GM12878 (cell line): ENCODE data around the gene USP16. TPM values are rescaled to one million over a fixed set of nuclear protein-coding genes. Genes with fewer than 3 reads are reported as not detected.
A peak's percentile ranks its signal among the peaks of the same experiment; 100 is the strongest.

Experiments
- ATAC-seq: fragments of 200-7000 bp; cut with Tn5 transposase; 3 replicates; pipeline ENCODE4 v1.9.1; 2020; ENCODE audit warnings: mild to moderate bottlenecking, moderate library complexity
- BruUV-seq: library from RNA; stranded (reverse); fragments of 400-500 nt; replicated peaks from 2 replicates; lab custom pipeline; 2021; lab: Mats Ljungman, UMichigan
- CTCF ChIA-PET: fragments of 300-600 bp; sonication (Branson Sonifier 250); formaldehyde crosslinking; extraction: SDS; loops from one replicate; lab custom pipeline; 2021; ENCODE audit warnings: inconsistent platforms; lab: Yijun Ruan, JAX
- POLR2A ChIA-PET: fragments of 350-600 bp; formaldehyde crosslinking; extraction: SDS; loops from one replicate; lab custom pipeline; 2021; ENCODE audit warnings: inconsistent platforms; lab: Charles Lee
- RAD21 ChIA-PET: fragments of 300-600 bp; sonication (Branson Sonifier 250); formaldehyde crosslinking; loops from one replicate; lab custom pipeline; 2023; ENCODE audit warnings: antibody characterized with exemption; ENCODE audit not compliant: unreplicated experiment; lab: Charles Lee
- SMC1A ChIA-PET: fragments of 300-600 bp; sonication (Branson Sonifier 250); formaldehyde crosslinking; loops from one replicate; lab custom pipeline; 2023; ENCODE audit not compliant: unreplicated experiment, uncharacterized antibody; lab: Charles Lee
- DNase-seq: peaks from one replicate; pipeline ENCODE4 v3.0.0-alpha.2; 2011; ENCODE audit warnings: low read depth, low spot score
- FAIRE-seq: peaks from 3 replicates; lab custom pipeline; 2011; peaks lifted over from hg19 to GRCh38; lab: Jason Lieb, UNC
- H2AFZ ChIP-seq: 2 replicates; pipeline ENCODE4 v1.6.0; 2011; ENCODE audit warnings: low read depth, low read length, control low read depth; ENCODE audit not compliant: control insufficient read depth
- H3K27ac ChIP-seq: 2 replicates; pipeline ENCODE4 v1.5.1; 2011; ENCODE audit warnings: control low read depth; ENCODE audit not compliant: control insufficient read depth, insufficient read depth
- H3K27me3 ChIP-seq, 2 experiments: replicated peaks in 1 of 2; 2 replicates each; pipeline versions ENCODE4 v1.6.0 to v1.6.1; 2011; ENCODE audit warnings: low read length in 1 of 2; ENCODE audit not compliant: control insufficient read depth in 2 of 2, insufficient read depth in 2 of 2
- H3K36me3 ChIP-seq, 2 experiments: 2 replicates each; pipeline ENCODE4 v1.5.1; 2011; ENCODE audit warnings: low read length in 1 of 2; ENCODE audit not compliant: control insufficient read depth in 2 of 2, insufficient read depth in 2 of 2
- H3K4me1 ChIP-seq: 2 replicates; pipeline ENCODE4 v1.6.1; 2011; ENCODE audit warnings: mild to moderate bottlenecking, low read length, moderate library complexity, mixed read lengths; ENCODE audit not compliant: control insufficient read depth, insufficient read depth
- H3K4me2 ChIP-seq: 2 replicates; pipeline ENCODE4 v1.6.0; 2011; ENCODE audit warnings: control low read depth; ENCODE audit not compliant: control insufficient read depth, insufficient read depth
- H3K4me3 ChIP-seq: fragments of 200-600 bp; sonication (generic); 2 replicates; pipeline ENCODE4 v1.5.1; 2016
- H3K79me2 ChIP-seq: 2 replicates; pipeline ENCODE4 v1.6.0; 2011; ENCODE audit warnings: low read length; ENCODE audit not compliant: control insufficient read depth, insufficient read depth
- H3K9ac ChIP-seq: 2 replicates; pipeline ENCODE4 v1.8.0; 2011; ENCODE audit warnings: low read length, control low read depth, mixed read lengths; ENCODE audit not compliant: control insufficient read depth, insufficient read depth
- H3K9me3 ChIP-seq: replicated peaks from 3 replicates; pipeline ENCODE4 v1.5.1; 2011; ENCODE audit warnings: mild to moderate bottlenecking, low read length; ENCODE audit not compliant: control insufficient read depth, insufficient read depth
- H4K20me1 ChIP-seq: 2 replicates; pipeline ENCODE4 v1.6.0; 2011; ENCODE audit not compliant: control insufficient read depth, insufficient read depth
- ETV6 ChIP-seq, 2 experiments: fragments of 450-650 bp in 1 of 2; IDR thresholded peaks in 1 of 2; conservative IDR thresholded peaks in 1 of 2; 2 replicates each; pipeline ENCODE4 v1.6.1; 2014; ENCODE audit warnings: antibody characterized with exemption in 1 of 2, borderline replicate concordance in 1 of 2, low read depth in 1 of 2, mild to moderate bottlenecking in 1 of 2, moderate library complexity in 1 of 2
- LARP7 ChIP-seq: fragments of 450-650 bp; IDR thresholded peaks from 2 replicates; pipeline ENCODE4 v1.6.1; 2017; ENCODE audit warnings: mild to moderate bottlenecking
- MTA3 ChIP-seq: IDR thresholded peaks from 2 replicates; pipeline ENCODE4 v1.6.1; 2012; ENCODE audit warnings: low read length, inconsistent platforms, borderline replicate concordance
- REST ChIP-seq: IDR thresholded peaks from 2 replicates; pipeline ENCODE4 v1.6.1; 2012; ENCODE audit warnings: mild to moderate bottlenecking, low read depth, low read length
- SMARCA5 ChIP-seq: fragments of 450-650 bp; IDR thresholded peaks from 2 replicates; pipeline ENCODE4 v1.6.1; 2017; ENCODE audit warnings: mild to moderate bottlenecking
- ZNF622 ChIP-seq: fragments of 450-650 bp; IDR thresholded peaks from 2 replicates; pipeline ENCODE4 v1.6.1; 2017; ENCODE audit warnings: mild to moderate bottlenecking, inconsistent platforms
- ZZZ3 ChIP-seq: IDR thresholded peaks from 2 replicates; pipeline ENCODE4 v1.6.1; 2011; ENCODE audit warnings: low read depth; ENCODE audit not compliant: control insufficient read depth, insufficient read length
- WGBS: methylation state at CpG from one replicate; pipeline ENCODE4 v1.1.6; 2016; ENCODE audit warnings: low lambda C conversion rate; ENCODE audit not compliant: insufficient replicate concordance, insufficient coverage; ENCODE audit errors: missing lambda C conversion rate; 5-methylcytosine and 5-hydroxymethylcytosine counted together
- in situ Hi-C: fragments of 300-500 bp; cut with MboI; formaldehyde crosslinking; loops from 9 replicates; pipeline ENCODE4 v1.14.3; 2018; ENCODE audit warnings: mixed read lengths
- intact Hi-C: fragments of 100-400 bp; cut with micrococcal nuclease; formaldehyde crosslinking; loops from one replicate; pipeline ENCODE4 v1.14.2; 2022; ENCODE audit not compliant: unreplicated experiment
- polyA plus RNA-seq, 11 experiments: library from polyadenylated mRNA; depleted of rRNA in 4 of 11; unstranded in 6 of 11; stranded (reverse) in 5 of 11; fragments of >200 nt; fragmentation: Nextera tagmentation in 4 of 11; fragmentation: Illumina TruSeq in 1 of 11; extraction: Ambion mirVana in 4 of 11; extraction: Trizol in 1 of 11; gene quantifications; 1 replicate in 1 of 11; 2 replicates in 10 of 11; pipeline versions ENCODE4 v1.2.1 to v1.2.3, GENCODE V29; 2011 to 2016; ENCODE audit warnings: inconsistent platforms in 2 of 11, missing spikeins in 2 of 11, low read depth in 1 of 11
- total RNA-seq, 4 experiments: library from RNA; depleted of rRNA in 3 of 4; stranded (reverse); fragments of >200 nt in 3 of 4; fragmentation: Illumina TruSeq in 1 of 4; extraction: Trizol in 1 of 4; gene quantifications; 2 replicates each; pipeline versions ENCODE4 v1.2.1 to v1.2.3, GENCODE V29; 2013 to 2021

Gene USP16
- total and polyA plus RNA-seq, 10 of the 15 experiments (the other 5 are each of a cell fraction or from before 2014, with no cell fraction given), result 29.5 to 68.7 (median 52.3) TPM

GRCh38 chr21:29053656-29054055 is 29.2 kb downstream of the USP16 start:
- BruUV-seq, result no TSS peak
- H3K9me3 ChIP-seq, result no peaks in the 10 kb centered on the region; the same call in 2 of the 3 replicates
- H3K9ac ChIP-seq, result no peak overlapping the region
- no peaks in the 10 kb centered on the region for H4K20me1 ChIP-seq
- SMC1A ChIA-PET, result interaction anchor here (1.3 to 1.4 kb wide), 3 partner anchors 11 to 36 kb away, joined by 4 to 5 read pairs (median 4); no protein-coding TSS in a partner anchor
- in situ Hi-C loops, result no loop called here
- no peaks in the 10 kb centered on the region for H3K27me3 ChIP-seq
- 49% methylated on average over 4 of the region's 4 CpGs for WGBS
- H3K79me2 ChIP-seq, result no peaks in the 10 kb centered on the region
- no peak overlapping the region for H3K4me3 ChIP-seq
- no peaks in the 10 kb centered on the region for H3K4me1 ChIP-seq
- TF ChIP-seq SMARCA5 (no peak), ETV6 (conservative IDR thresholded peaks at IDR 0.05 in 1 of 2, IDR thresholded peaks at IDR 0.05 in 1 of 2; ENCODE audit: borderline replicate concordance in 1 of 2, low read depth in 1 of 2) (no peak), LARP7 (no peak), REST (no peak), ZNF622 (no peak), MTA3 (no peak), ZZZ3 (no peak)
- H3K27ac ChIP-seq, result no peak overlapping the region
- H3K36me3 ChIP-seq, result peaks cover 6 to 38% of the 10 kb centered on the region in 2 experiments
- H2AFZ ChIP-seq, result no peak overlapping the region
- DNase-seq (no peak), FAIRE-seq (no peak), ATAC-seq (0 out of 3 replicates have a peak, but pooled peaks have one; percentile 8)
- CTCF ChIA-PET, result no interaction called here
- no peak overlapping the region for H3K4me2 ChIP-seq
- intact Hi-C loops, result no loop called here
- POLR2A ChIA-PET, result no interaction called here
- RAD21 ChIA-PET, result no interaction called here
